Stimulated activated CD4-positive, alpha-beta T cell treated with anti-CD3 and anti-CD28 coated beads, Interleukin-2, amount 100 ng/mL, for 24 hours (primary cell): ENCODE results near the gene USP21.

Experiments
- DNase-seq, 2 donors: peaks; one replicate each; pipeline ENCODE4 v3.0.0-alpha.2; 2020

Gene USP21

DNA sequence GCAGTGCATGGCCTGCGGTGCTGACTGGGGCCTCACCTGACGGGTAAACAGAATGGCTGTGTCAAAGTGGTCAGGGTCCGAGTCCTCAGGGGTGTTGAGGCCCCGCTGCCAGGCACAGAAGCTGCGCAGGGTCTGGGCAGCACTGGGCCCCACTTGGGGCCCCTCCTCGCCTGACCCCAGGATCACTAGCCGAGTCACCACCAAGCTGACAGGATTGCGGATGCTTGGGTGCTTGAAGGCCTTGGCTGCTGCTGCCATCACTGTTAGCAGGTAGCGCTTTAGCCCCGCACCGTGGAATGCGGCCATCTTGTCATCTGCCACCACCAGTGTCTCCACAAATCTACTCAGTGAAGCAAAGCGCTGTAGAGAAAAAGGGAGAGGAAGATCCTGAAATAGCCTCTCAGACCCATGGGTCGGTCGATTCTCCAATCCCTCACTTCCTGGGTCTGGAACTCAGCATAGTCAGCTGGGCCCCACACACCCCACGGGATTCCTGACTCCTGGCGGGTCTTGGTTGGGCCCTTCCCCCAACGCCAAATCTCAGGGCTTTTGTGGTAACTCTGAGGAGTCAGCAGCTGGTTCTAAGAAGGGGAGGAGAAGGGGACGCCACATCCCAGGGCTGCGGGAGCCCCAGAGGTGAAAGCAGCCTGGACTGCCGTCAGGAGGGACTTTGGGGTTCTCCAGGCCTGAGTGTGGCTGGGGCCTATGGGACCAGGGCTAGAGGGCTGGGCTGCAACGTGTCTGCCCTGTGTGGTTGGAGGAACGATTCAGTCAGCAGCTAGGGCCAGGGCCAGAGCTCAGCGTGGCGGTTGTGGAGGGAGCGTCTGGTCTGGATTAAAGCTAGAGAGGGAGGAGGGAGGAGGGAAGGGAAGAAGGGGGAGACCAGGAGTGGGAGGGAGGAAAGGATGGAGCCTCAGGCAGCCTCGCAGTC is 37.5 kb downstream of the USP21 start:
- no peak for DNase-seq

DNA sequence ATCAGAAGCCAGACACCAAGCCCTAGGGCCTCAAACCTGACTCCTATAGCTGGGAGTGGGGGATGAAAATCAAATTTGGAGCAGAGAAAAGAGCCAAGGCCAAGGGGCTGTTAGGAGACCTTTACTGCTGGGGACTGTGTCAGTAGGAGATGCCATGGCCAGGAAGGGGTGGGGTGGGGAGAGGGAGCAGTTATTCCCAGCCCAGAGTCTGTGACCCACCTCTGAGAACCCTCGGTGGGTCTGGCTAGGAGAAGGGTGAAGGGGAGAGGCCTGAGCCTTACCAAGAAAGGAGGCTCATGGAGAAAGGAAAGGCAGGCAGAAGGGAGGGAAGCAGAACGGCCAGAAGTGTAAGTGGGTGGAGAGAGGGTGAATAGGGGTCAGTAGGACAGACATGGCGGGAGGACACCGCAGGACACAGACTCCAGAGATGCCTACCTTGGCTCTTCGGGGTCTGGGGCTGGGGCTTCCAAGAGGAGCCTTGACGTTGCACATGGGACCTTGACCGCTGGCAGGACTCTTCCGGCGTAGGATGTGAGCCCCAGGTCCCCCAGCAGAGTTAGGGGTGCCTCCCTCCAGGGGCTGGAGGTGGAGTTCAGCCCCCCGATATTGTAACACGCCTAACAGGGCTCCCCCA is 38.4 kb downstream of the USP21 start:
- DNase-seq: no peak

DNA sequence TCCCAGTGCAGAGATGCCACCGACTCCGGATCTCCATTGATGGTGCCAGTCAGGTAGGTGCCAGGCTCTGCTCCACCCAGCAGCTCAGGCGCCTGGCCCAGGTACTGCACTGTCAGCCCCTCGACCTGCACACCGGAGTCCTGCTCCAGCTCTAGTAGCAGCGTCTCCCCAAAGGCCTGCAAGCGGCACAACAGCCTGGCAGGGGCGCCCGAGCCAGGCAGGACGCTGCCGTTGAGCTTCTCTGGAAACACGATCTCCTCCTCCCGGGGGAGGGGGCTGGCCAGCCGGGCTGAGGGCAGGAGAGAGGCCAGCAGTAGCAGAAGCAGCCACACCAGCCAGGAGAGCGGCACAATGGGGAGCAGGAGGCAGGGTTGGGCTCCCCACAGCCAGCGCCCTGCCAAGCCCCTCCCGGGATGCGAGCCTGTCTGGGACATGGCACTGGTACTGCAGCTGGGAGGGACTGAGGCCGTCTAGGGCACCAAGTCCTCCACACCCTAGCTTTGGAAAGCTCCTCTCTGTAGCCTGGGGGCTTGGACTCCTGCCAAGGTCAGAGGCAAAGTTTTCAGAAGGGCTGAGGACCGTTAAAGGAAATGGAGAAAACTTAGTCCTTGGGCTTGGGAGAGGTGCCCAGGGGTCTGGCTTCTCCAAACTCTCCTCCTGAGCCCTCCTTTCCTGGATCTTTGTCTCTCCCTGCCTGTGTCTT is 39.0 kb downstream of the USP21 start:
- DNase-seq: no peak

DNA sequence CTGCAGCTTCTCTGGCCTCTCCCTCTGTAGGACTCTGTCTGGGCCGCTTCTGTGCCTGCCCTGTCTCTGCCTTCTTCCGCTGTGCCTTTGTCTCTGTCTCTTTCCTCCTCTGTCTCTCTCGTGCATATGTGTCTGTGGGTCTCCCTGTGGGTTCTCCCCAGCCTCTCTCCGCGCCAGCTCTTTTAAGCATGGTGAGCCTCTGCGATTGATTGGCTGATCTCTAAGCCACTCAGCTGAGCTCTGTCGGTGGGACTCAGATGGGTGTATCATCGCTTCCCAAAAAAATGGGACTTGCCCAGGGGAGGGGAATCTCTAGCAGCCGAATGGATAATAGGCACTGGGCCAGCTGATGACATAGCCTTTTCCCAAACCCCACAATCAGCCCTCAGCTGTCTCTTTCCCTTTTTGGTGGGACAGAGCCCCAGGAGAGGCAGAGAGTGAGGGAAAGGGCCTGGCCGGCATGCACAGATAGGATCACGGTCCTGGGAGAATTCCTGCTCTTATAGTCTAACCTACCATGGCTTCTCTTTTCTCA is 39.7 kb downstream of the USP21 start, which contains the start of gene ADAMTS4:
Gene ADAMTS4 (minus strand): TSS at position 158 of the 535 bp plus-strand sequence. CDS start 427 bp downstream, outside the sequence.
- DNase-seq: no peak

DNA sequence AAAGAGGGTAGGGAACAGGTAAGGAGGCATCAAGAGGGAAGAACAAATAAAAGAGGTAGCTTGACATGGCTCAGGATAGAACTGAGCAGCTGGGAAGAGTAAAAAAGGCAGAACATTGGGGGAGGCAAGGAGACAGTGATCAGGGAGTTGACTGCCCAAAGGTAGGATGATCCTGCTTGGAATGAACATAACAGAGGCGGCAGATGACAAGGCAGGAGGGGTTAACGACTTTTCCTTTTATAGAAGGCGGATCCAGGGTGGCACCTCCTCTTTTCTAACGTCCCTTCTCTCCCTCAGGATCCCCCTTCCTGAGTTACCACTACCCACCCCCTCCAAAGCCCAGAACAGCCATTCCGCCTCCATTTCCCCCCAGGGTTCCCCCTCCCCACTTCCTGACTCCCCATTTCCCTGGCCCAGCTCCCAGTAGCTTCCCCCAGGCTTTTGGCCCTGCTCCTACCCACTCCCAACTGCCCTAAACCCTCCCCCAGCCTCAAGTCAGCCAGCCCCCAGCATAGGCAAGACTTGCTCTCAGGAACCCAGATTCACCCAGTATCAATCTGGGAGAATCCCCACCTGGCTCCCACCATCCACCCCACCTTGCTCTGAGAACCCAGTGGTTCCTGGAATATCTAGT is 40.3 kb downstream of the USP21 start:
- no peak for DNase-seq

DNA sequence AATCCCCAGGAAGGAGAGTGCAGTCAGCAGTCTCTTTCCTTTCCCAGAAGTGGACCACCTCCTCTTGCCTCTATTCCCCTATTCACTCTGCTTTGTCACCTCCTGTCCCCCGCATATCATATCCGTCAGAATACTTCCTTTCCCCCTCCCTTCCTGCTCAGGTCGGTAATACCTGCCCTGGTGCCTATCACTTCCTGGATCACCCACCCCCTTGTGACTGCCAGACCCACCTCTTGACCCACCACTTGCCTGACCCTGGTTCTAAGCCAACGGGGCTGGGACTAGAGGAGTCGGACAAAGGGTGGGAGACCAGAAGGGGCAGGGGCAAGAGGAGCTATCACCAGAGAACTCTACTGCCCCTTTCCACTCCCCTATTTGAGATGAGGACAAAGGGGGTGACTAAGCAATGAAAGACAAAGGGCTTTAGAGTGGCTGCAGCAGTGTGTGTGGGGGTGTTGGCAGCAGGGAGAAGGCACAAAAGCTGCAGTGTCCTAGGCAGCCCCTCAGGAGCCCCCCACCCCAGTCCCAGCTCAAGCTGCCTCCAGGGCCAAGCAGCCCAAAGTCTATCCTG is 41.2 kb downstream of the USP21 start:
- DNase-seq: no peak

DNA sequence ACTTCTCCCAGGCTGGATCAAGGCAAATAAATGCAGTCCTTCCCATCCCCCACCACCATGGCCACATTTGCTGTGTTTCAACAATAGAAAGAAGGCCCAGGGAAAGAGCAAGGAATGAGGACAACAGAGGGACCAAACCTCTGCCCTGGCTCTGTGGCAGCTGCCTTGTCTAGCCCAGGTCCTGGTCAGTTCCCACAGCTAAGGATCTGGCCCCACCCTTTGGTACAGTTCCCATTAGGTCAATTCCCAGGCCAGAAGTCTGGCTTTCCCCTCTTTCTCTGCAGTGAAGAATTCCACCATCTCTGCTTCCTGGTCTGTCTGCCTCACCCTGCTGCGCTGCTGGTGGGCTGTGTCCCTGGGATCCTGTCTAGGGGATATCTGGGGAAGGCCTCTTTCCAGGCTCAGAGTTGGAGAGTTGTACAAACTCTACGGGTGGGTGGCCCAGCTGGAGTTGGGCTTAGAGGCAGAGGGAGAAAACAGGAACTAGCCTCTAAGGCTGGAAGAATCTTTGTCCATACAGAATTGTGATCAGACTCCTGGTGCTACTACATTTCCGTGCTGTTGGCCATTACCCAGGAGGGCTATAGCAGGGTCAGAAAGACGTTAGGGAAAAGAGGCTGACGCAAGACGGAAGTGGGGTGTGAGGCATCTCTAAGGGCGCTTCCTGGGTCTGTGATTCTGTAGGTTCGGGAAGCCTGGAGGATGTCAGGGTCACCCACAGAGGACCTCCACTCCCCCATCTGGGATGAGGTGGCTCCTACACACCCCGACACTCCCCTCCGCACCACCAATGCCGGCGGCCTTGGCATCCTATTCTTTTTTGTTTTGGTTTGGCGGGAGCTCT is 41.9 kb downstream of the USP21 start:
- DNase-seq: no peak

DNA sequence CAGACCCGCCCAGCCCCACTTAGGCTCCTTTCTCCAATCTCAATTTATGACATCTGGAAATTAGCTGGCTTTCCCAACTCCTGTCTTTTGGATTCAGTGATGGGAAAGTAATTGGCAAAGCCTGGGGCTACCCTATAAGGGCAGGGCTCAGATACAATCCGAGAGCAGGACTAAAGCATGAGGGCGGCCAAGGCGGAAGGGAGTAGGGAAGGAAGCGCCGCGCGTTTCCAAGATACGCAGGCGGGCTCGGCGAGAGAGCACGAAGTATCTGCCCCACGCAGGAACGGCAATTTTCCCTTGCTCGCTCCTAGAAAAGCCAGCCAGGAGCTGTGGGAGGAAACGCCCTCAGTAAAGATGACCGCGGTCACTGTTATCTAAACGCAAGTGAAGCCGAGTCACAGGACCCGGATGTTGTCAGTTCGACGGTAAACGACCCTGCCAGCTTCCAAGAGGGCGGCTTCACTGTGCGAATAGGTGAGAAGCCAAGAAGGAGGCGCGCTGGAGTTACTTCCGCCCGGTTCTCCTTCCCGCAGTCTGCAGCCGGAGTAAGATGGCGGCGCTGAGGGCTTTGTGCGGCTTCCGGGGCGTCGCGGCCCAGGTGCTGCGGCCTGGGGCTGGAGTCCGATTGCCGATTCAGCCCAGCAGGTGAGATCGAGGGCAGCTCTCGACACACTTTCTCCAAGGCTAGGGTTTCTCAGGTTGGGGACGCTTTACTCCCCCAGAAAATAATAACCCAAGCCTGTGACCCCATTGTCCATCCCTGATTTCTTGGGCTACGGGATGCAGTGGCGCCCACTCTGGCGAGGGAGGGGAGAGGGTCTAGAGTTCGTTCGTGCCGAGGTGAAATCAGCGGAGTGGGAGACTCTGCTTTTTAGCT is 42.8 kb downstream of the USP21 start, which contains the start of gene NDUFS2:
Gene NDUFS2 (plus strand): TSS at position 532 of the 877 bp plus-strand sequence. CDS start 19 bp downstream, at position 551.
- peak; percentile 93 to 94 for DNase-seq

DNA sequence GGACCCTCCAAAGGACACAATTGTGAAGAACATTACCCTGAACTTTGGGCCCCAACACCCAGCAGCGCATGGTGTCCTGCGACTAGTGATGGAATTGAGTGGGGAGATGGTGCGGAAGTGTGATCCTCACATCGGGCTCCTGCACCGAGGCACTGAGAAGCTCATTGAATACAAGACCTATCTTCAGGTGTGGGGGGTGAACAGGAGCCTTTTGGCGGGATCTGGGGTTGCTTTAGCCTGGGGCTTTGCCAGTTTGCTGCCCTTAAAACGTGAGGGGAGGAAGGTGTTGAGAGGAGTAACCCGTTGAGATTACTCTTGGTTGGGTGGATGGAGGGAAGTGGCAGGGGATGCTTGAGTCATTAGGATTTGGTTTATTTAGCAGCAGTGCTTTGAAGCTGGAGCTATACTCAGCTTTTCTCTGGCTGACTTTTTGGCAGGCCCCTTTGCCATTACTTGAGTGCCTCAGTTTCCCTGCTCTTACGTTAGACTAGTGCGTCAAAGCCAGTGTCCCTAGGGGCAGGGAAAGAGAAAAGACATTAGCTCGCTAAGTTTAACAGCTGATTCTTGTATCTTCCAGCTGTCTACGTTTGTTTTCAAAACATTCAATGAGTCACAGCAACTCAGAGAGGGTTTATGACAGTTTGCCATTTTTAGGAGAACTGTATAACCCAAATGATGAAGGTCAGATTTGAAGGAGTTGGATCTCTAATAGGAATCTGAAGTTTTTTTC is 47.3 kb downstream of the USP21 start:
- no peak for DNase-seq

DNA sequence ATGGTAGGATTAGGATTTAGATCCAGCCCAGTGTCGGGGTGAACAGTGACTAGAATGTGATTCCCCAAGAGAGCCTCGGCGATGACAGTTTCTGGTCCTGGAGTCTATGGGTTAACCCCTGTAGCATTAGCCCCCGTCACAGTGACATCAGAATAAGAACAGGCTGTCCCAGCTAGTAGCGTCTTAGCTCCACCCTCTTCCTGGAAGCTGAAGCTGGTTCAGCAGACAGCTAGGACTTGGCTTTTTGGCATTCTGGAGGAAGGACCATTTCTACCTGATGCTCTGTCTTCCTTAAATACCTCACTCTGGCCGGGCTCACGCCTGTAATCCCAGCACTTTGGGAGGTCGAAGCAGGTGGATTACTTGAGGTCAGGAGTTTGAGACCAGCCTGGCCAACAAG is 47.9 kb downstream of the USP21 start:
- DNase-seq: no peak

DNA sequence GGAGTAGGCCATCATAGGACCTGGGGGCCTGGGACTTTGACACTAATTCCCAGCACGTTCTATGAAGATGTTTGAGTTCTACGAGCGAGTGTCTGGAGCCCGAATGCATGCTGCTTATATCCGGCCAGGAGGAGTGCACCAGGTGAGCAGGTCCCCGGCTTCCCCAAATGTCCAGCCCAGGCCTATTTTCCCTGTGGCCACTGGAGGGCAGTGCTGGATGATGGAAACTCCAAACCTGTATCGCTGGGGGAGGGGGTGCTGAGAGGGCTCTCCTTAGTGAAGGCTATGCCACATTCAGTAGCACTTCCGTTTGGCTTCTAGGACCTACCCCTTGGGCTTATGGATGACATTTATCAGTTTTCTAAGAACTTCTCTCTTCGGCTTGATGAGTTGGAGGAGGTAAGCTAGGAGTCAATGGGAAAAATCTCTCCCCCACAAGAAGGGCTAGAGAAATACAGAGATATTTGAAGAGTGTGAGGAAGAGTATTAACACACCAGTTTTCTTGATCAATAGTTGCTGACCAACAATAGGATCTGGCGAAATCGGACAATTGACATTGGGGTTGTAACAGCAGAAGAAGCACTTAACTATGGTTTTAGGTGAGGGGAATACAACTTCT is 50.6 kb downstream of the USP21 start:
- DNase-seq: peak; percentile 74 to 79

DNA sequence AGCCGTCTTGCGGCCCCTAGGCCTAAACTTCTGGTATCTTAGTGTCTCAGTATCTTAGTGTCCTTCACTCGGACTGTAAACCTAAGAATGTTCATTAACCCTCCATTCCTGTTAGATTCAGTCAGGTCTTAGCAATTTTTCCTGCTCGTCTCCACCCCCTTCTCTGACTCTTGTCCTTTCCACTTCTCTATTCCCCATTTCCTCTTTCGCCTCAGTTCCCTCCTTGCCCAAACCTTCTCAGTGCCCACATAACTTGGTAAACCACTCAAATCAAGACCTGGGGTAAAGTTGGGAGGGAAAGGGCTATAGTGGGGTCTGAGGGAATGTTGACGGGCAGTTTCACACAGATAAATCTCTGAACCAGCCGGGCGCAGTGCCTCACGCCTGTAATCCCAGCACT is 55.1 kb downstream of the USP21 start:
- no peak for DNase-seq

DNA sequence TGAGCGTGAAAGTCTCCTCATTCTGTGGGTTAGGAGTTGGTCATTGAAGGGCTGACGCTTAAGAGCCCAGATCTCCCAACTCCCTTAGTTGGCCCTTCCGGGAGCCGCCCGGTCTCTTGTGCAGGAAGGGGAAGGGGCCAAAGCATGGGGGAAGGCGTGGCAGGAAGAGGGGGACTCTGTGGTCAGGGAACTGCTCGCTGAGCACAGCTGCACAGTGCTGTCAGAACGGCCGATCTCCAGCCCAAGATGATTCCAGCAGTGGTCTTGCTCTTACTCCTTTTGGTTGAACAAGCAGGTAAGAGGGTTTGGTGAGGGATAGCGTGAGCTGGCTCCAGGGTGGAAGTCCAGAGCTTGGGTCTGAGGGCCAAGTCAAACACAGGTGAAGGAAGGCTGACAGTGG is 55.8 kb downstream of the USP21 start, which contains the start of gene FCER1G:
Gene FCER1G (plus strand): TSS at position 220 of the 400 bp plus-strand sequence. CDS start 27 bp downstream, at position 247.
- DNase-seq: no peak
